Activated naive CD4-positive, alpha-beta T cell treated with anti-CD3 and anti-CD28 coated beads for 36 hours (primary cell): Measurements from ENCODE around the gene RETREG3. TPM values are rescaled to one million over a fixed set of nuclear protein-coding genes. Genes with fewer than 3 reads are reported as not detected.

Experiments used
- CTCF ChIA-PET: fragments of 350-600 bp; sonication (Branson Sonifier 250); formaldehyde crosslinking; loops from one replicate; lab custom pipeline; 2021; ENCODE audit warnings: antibody characterized with exemption; lab: Charles Lee
- DNase-seq: peaks from one replicate; pipeline ENCODE4 v3.0.0-alpha.2; 2020
- H3K27ac Mint-ChIP-seq: one replicate; pipeline ENCODE4 v1.8.0; 2021; ENCODE audit warnings: mild to moderate bottlenecking, mixed read lengths
- H3K27me3 Mint-ChIP-seq: one replicate; pipeline ENCODE4 v1.8.0; 2021; ENCODE audit warnings: low read depth, mixed read lengths
- H3K36me3 Mint-ChIP-seq: one replicate; pipeline ENCODE4 v1.8.0; 2021; ENCODE audit warnings: low read depth, mixed read lengths
- H3K4me1 Mint-ChIP-seq: one replicate; pipeline ENCODE4 v1.8.0; 2021; ENCODE audit warnings: low read depth, mixed read lengths
- H3K4me3 Mint-ChIP-seq: one replicate; pipeline ENCODE4 v1.8.0; 2021; ENCODE audit warnings: mild to moderate bottlenecking, moderate library complexity, mixed read lengths
- H3K9me3 Mint-ChIP-seq: one replicate; pipeline ENCODE4 v1.8.0; 2021; ENCODE audit warnings: mixed read lengths
- intact Hi-C: fragments of 100-400 bp; cut with micrococcal nuclease; formaldehyde crosslinking; loops from one replicate; pipeline ENCODE4 v1.15.1; 2023
- total RNA-seq, 2 experiments: library from RNA; stranded (reverse); gene quantifications; one replicate each; pipeline ENCODE4 v1.2.3, GENCODE V29; 2021

Gene RETREG3
- total RNA-seq, 2 experiments from 2014 or later = 28.6 to 33.5 TPM

GRCh38 chr17:42566215-42566882 lies 42.8 kb downstream of the RETREG3 start:
- CTCF ChIA-PET = interaction anchor here (0.6 to 2.8 kb wide), 4 partner anchors 10 to 197 kb away, joined by 3 to 13 read pairs (median 3); partner anchors contain the start of genes PSMC3IP and RETREG3
- intact Hi-C loops = no loop called here
- no peak for DNase-seq
- Mint-ChIP-seq H3K4me1 (peaks cover 59% of the 10 kb centered on the region), H3K9me3 (no peaks in the 10 kb centered on the region), H3K27me3 (no peaks in the 10 kb centered on the region), H3K36me3 (peaks cover 23% of the 10 kb centered on the region), H3K27ac (peak overlapping the region; percentile 93), H3K4me3 (peak overlapping the region; percentile 93)

GRCh38 chr17:42565523-42566214 lies 43.5 kb downstream of the RETREG3 start:
- Mint-ChIP-seq H3K4me3 (peak overlapping the region; percentile 93), H3K27me3 (no peaks in the 10 kb centered on the region), H3K36me3 (peaks cover 17% of the 10 kb centered on the region), H3K9me3 (no peaks in the 10 kb centered on the region), H3K4me1 (peaks cover 59% of the 10 kb centered on the region), H3K27ac (no peak overlapping the region)
- intact Hi-C loops = no loop called here
- DNase-seq = no peak
- CTCF ChIA-PET = interaction anchor here (0.6 to 2.8 kb wide), 4 partner anchors 11 to 198 kb away, joined by 3 to 13 read pairs (median 3); partner anchors contain the start of genes PSMC3IP and RETREG3

GRCh38 chr17:42564815-42565522 lies 44.2 kb downstream of the RETREG3 start:
- no peak overlapping the region for H3K27ac Mint-ChIP-seq
- H3K36me3 Mint-ChIP-seq = peaks cover 17% of the 10 kb centered on the region

GRCh38 chr17:42563950-42564349 lies 45.2 kb downstream of the RETREG3 start:
- H3K27ac Mint-ChIP-seq = no peak overlapping the region
- no peaks in the 10 kb centered on the region for H3K9me3 Mint-ChIP-seq
- H3K36me3 Mint-ChIP-seq = peaks cover 12% of the 10 kb centered on the region
- peak overlapping the region; percentile 86 for H3K4me3 Mint-ChIP-seq
- peaks cover 49% of the 10 kb centered on the region for H3K4me1 Mint-ChIP-seq
- intact Hi-C loops = loop anchor here (2.0 kb wide), 1 partner anchor 13 kb away; the partner anchor contains the start of gene PSMC3IP
- CTCF ChIA-PET = interaction anchor here (0.8 to 2.8 kb wide), 3 partner anchors 10 to 27 kb away, joined by 3 to 13 read pairs (median 3); partner anchors contain the start of genes NAGLU and PSMC3IP
- H3K27me3 Mint-ChIP-seq = no peaks in the 10 kb centered on the region
- DNase-seq = no peak

More at GRCh38 chr17:42564815-42565522, 44.2 kb downstream of the RETREG3 start:
- CTCF ChIA-PET = interaction anchor here (0.7 to 2.8 kb wide), 5 partner anchors 11 to 115 kb away, joined by 3 to 13 read pairs (median 3); partner anchors contain the start of genes NAGLU and PSMC3IP
- Mint-ChIP-seq H3K4me1 (peaks cover 59% of the 10 kb centered on the region), H3K4me3 (peak overlapping the region; percentile 32), H3K27me3 (no peaks in the 10 kb centered on the region), H3K9me3 (no peaks in the 10 kb centered on the region)
- no peak for DNase-seq
- intact Hi-C loops = no loop called here

GRCh38 chr17:42563543-42563942 lies 45.6 kb downstream of the RETREG3 start:
- H3K4me1 Mint-ChIP-seq = peaks cover 45% of the 10 kb centered on the region
- DNase-seq = no peak
- intact Hi-C loops = loop anchor here (2.0 kb wide), 1 partner anchor 13 kb away; the partner anchor contains the start of gene PSMC3IP
- H3K4me3 Mint-ChIP-seq = peak overlapping the region; percentile 86
- H3K36me3 Mint-ChIP-seq = peaks cover 10% of the 10 kb centered on the region
- no peak overlapping the region for H3K27ac Mint-ChIP-seq
- CTCF ChIA-PET = interaction anchor here (0.9 kb wide), 1 partner anchor 10 kb away, joined by 3 read pairs; no protein-coding TSS in a partner anchor
- no peaks in the 10 kb centered on the region for H3K9me3 Mint-ChIP-seq
- H3K27me3 Mint-ChIP-seq = no peaks in the 10 kb centered on the region

- Mint-ChIP-seq H3K27me3 (no peaks in the 10 kb centered on the region), H3K9me3 (no peaks in the 10 kb centered on the region), H3K36me3 (peaks cover 9% of the 10 kb centered on the region), H3K27ac (peak overlapping the region; percentile 90), H3K4me1 (peaks cover 42% of the 10 kb centered on the region), H3K4me3 (peak overlapping the region; percentile 86)
- intact Hi-C loops = loop anchor here (2.0 kb wide), 1 partner anchor 14 kb away; the partner anchor contains the start of gene PSMC3IP
- no peak for DNase-seq
- CTCF ChIA-PET = interaction anchor here (0.5 kb wide), 1 partner anchor 533 kb away, joined by 4 read pairs; no protein-coding TSS in a partner anchor
Measured at GRCh38 chr17:42563143-42563509, 46.0 kb downstream of the RETREG3 start.

- H3K9me3 Mint-ChIP-seq = no peaks in the 10 kb centered on the region
- peak overlapping the region; percentile 86 for H3K4me3 Mint-ChIP-seq
- H3K36me3 Mint-ChIP-seq = peaks cover 7% of the 10 kb centered on the region
- no peaks in the 10 kb centered on the region for H3K27me3 Mint-ChIP-seq
- no peak for DNase-seq
- peaks cover 39% of the 10 kb centered on the region for H3K4me1 Mint-ChIP-seq
- intact Hi-C loops = loop anchor here (2.0 kb wide), 1 partner anchor 14 kb away; the partner anchor contains the start of gene PSMC3IP
- H3K27ac Mint-ChIP-seq = peak overlapping the region; percentile 90
- CTCF ChIA-PET = interaction anchor here (0.5 kb wide), 1 partner anchor 534 kb away, joined by 4 read pairs; no protein-coding TSS in a partner anchor
Measured at GRCh38 chr17:42562388-42563142, 46.6 kb downstream of the RETREG3 start.

GRCh38 chr17:42561897-42562387 lies 47.2 kb downstream of the RETREG3 start, which contains the start of gene COASY:
COASY (plus strand) TSS chr17:42562148; CDS start chr17:42562623, 475 bp downstream.
- Mint-ChIP-seq H3K4me1 (peaks cover 38% of the 10 kb centered on the region), H3K9me3 (no peaks in the 10 kb centered on the region), H3K27me3 (no peaks in the 10 kb centered on the region), H3K27ac (peak within 1 kb of the TSS; percentile 90), H3K4me3 (peak within 1 kb of the TSS; percentile 86), H3K36me3 (peaks cover 7% of the 10 kb centered on the region)
- intact Hi-C loops = loop anchor here (2.0 kb wide), 1 partner anchor 15 kb away; the partner anchor contains the start of gene PSMC3IP
- CTCF ChIA-PET = no interaction called here
- DNase-seq = peak; percentile 96

- Mint-ChIP-seq H3K4me3 (no peak overlapping the region), H3K36me3 (peaks cover 7% of the 10 kb centered on the region), H3K9me3 (no peaks in the 10 kb centered on the region), H3K27me3 (no peaks in the 10 kb centered on the region), H3K27ac (no peak overlapping the region), H3K4me1 (peaks cover 34% of the 10 kb centered on the region)
- intact Hi-C loops = no loop called here
- CTCF ChIA-PET = interaction anchor here (1.6 kb wide), 1 partner anchor 12 kb away, joined by 5 read pairs; no protein-coding TSS in a partner anchor
- no peak for DNase-seq
Measured at GRCh38 chr17:42560246-42560645, 48.9 kb downstream of the RETREG3 start.

GRCh38 chr17:42559075-42559474 lies 50.1 kb downstream of the RETREG3 start:
- no peaks in the 10 kb centered on the region for H3K9me3 Mint-ChIP-seq
- no peak overlapping the region for H3K27ac Mint-ChIP-seq
- no peak for DNase-seq
- H3K27me3 Mint-ChIP-seq = no peaks in the 10 kb centered on the region
- CTCF ChIA-PET = no interaction called here
- H3K36me3 Mint-ChIP-seq = peaks cover 7% of the 10 kb centered on the region
- H3K4me3 Mint-ChIP-seq = no peak overlapping the region
- intact Hi-C loops = no loop called here
- H3K4me1 Mint-ChIP-seq = peaks cover 32% of the 10 kb centered on the region
